Endothelial cell of umbilical vein (primary cell): Measurements from ENCODE around the gene FAM53B. TPM values are rescaled to one million over a fixed set of nuclear protein-coding genes. Genes with fewer than 3 reads are reported as not detected.

Source experiments
- BruUV-seq: library from RNA; stranded (reverse); fragments of 400-500 nt; replicated peaks from 2 replicates; lab custom pipeline; 2021; lab: Mats Ljungman, UMichigan
- CTCF ChIA-PET: fragments of 300-600, 350-600 bp; sonication (Branson Sonifier 250); formaldehyde crosslinking; loops from one replicate; lab custom pipeline; 2021; ENCODE audit warnings: antibody characterized with exemption, inconsistent platforms; lab: Charles Lee
- POLR2A ChIA-PET: fragments of 300-600, 350-600 bp; sonication (Branson Sonifier 250); formaldehyde crosslinking; loops from one replicate; lab custom pipeline; 2021; ENCODE audit warnings: antibody characterized with exemption, inconsistent platforms; lab: Charles Lee
- DNase-seq: peaks from one replicate; pipeline ENCODE4 v3.0.0-alpha.2; 2011; ENCODE audit warnings: low read depth, low spot score
- FAIRE-seq: peaks from 2 replicates; lab custom pipeline; 2011; peaks lifted over from hg19 to GRCh38; lab: Jason Lieb, UNC
- H2AFZ ChIP-seq: 2 replicates; pipeline ENCODE4 v1.6.0; 2012; ENCODE audit warnings: low read depth, low read length, control low read depth, inconsistent platforms
- H3K27ac ChIP-seq: 2 replicates; pipeline ENCODE4 v1.5.1; 2011; ENCODE audit warnings: low read depth, mild to moderate bottlenecking, control low read depth, low read length, moderate library complexity; ENCODE audit not compliant: insufficient read depth
- H3K27me3 ChIP-seq, 2 experiments: 2 replicates each; pipeline versions ENCODE4 v1.6.0 to v1.6.1; 2011; ENCODE audit warnings: low read length in 2 of 2, mixed read lengths in 1 of 2; ENCODE audit not compliant: control insufficient read depth in 2 of 2, insufficient read depth in 2 of 2
- H3K36me3 ChIP-seq, 2 experiments: 2 replicates in 1 of 2; 3 replicates in 1 of 2; pipeline ENCODE4 v1.5.1; 2011; ENCODE audit warnings: low read length in 2 of 2, mild to moderate bottlenecking in 1 of 2, moderate library complexity in 1 of 2; ENCODE audit not compliant: control insufficient read depth in 2 of 2, insufficient read depth in 2 of 2; ENCODE audit errors: extremely low read depth in 1 of 2
- H3K4me1 ChIP-seq: 3 replicates; pipeline ENCODE4 v1.5.1; 2011; ENCODE audit warnings: mild to moderate bottlenecking, low read length; ENCODE audit not compliant: control insufficient read depth, insufficient read depth; ENCODE audit errors: extremely low read depth
- H3K4me2 ChIP-seq: 2 replicates; pipeline ENCODE4 v1.6.1; 2011; ENCODE audit warnings: low read length, control low read depth, mixed read lengths; ENCODE audit not compliant: insufficient read depth
- H3K4me3 ChIP-seq, 3 experiments: fragments of 200-600 bp in 1 of 3; sonication (generic), shearing (Covaris generic) in 1 of 3; replicated peaks in 1 of 3; 2 replicates each; pipeline ENCODE4 v1.5.1; 2011 to 2016; ENCODE audit warnings: control low read depth in 3 of 3, low read length in 3 of 3, mild to moderate bottlenecking in 2 of 3, inconsistent platforms in 1 of 3, low read depth in 1 of 3, moderate library complexity in 1 of 3; ENCODE audit not compliant: insufficient read depth in 1 of 3
- H3K79me2 ChIP-seq: 2 replicates; pipeline ENCODE4 v1.6.0; 2012; ENCODE audit warnings: low read length, inconsistent platforms; ENCODE audit not compliant: control insufficient read depth, insufficient read depth
- H3K9ac ChIP-seq: replicated peaks from 2 replicates; pipeline ENCODE3; 2011; ENCODE audit warnings: low read length, control low read depth; ENCODE audit not compliant: insufficient read depth; ENCODE audit errors: extremely low read depth
- H3K9me1 ChIP-seq: replicated peaks from 3 replicates; pipeline ENCODE4 v1.6.0; 2011; ENCODE audit warnings: mild to moderate bottlenecking, low read length; ENCODE audit not compliant: control insufficient read depth, insufficient read depth; ENCODE audit errors: extremely low read depth
- H3K9me3 ChIP-seq: replicated peaks from 2 replicates; pipeline ENCODE4 v1.5.1; 2012; ENCODE audit warnings: low read length, inconsistent platforms; ENCODE audit not compliant: control insufficient read depth, insufficient read depth
- H4K20me1 ChIP-seq: replicated peaks from 2 replicates; pipeline ENCODE3; 2011; ENCODE audit warnings: mild to moderate bottlenecking, low read length; ENCODE audit not compliant: control insufficient read depth, insufficient read depth; ENCODE audit errors: extremely low read depth
- EZH2 ChIP-seq: IDR thresholded peaks from 2 replicates; pipeline ENCODE4 v1.6.1; 2012; ENCODE audit warnings: borderline replicate concordance, low read depth, mild to moderate bottlenecking, moderate library complexity, low read length, inconsistent platforms; ENCODE audit not compliant: severe bottlenecking
- FOS ChIP-seq: IDR thresholded peaks from 2 replicates; pipeline ENCODE4 v1.6.1; 2011; ENCODE audit warnings: mild to moderate bottlenecking, low read length, moderate library complexity, borderline replicate concordance; ENCODE audit not compliant: insufficient read depth
- GATA2 ChIP-seq: IDR thresholded peaks from 2 replicates; pipeline ENCODE4 v1.7.0; 2011; ENCODE audit warnings: low read depth, mild to moderate bottlenecking, moderate library complexity, mixed read lengths, low read length; ENCODE audit not compliant: insufficient read length, insufficient read depth
- JUN ChIP-seq: IDR thresholded peaks from 2 replicates; pipeline ENCODE4 v1.6.1; 2011; ENCODE audit warnings: borderline replicate concordance, low read depth; ENCODE audit not compliant: insufficient read length, insufficient read depth
- MYC ChIP-seq: IDR thresholded peaks from one replicate; pipeline ENCODE4 v1.6.1; 2011; ENCODE audit warnings: mild to moderate bottlenecking, low read depth, low read length
- POLR2A ChIP-seq: IDR thresholded peaks from 2 replicates; pipeline ENCODE4 v1.6.1; 2012; ENCODE audit warnings: low read depth, mild to moderate bottlenecking, control low read depth, low read length
- POLR2AphosphoS5 ChIP-seq: IDR thresholded peaks from 2 replicates; pipeline ENCODE4 v1.6.1; 2012; ENCODE audit warnings: low read depth, mild to moderate bottlenecking, control low read depth, low read length, moderate library complexity; ENCODE audit not compliant: insufficient read depth
- dilution Hi-C: fragments of 300-500 bp; cut with MboI; formaldehyde crosslinking; loops from one replicate; pipeline ENCODE4 v1.15.0; 2019; ENCODE audit warnings: low sequenced_read_pairs; ENCODE audit not compliant: extremely low pct_ligation_motif_present
- intact Hi-C: fragments of 100-400 bp; cut with micrococcal nuclease; formaldehyde crosslinking; loops from one replicate; pipeline ENCODE4 v1.10.0; 2022
- polyA plus RNA-seq, 4 experiments: library from polyadenylated mRNA; depleted of rRNA in 3 of 4; stranded (reverse) in 3 of 4; unstranded in 1 of 4; fragments of >200 nt; gene quantifications; 2 replicates each; pipeline versions ENCODE4 v1.2.1 to v1.2.3, GENCODE V29; 2011 to 2012; ENCODE audit warnings: missing spikeins in 1 of 4
- total RNA-seq: library from RNA; stranded (reverse); gene quantifications from 2 replicates; pipeline ENCODE4 v1.2.3, GENCODE V29; 2021
- TF ChIP-seq, protein P1 (sequence below), 2 donors: IDR thresholded peaks; 1 replicate in 1 of 2; 2 replicates in 1 of 2; pipeline ENCODE4 v1.5.1; 2011; ENCODE audit warnings: low read length in 2 of 2, mild to moderate bottlenecking in 2 of 2, moderate library complexity in 2 of 2, control low read depth in 1 of 2, inconsistent platforms in 1 of 2, low read depth in 1 of 2; ENCODE audit not compliant: insufficient read depth in 1 of 2; ENCODE audit errors: extremely low read depth in 1 of 2
- TF ChIP-seq, protein P2 (sequence below): IDR thresholded peaks from 2 replicates; pipeline ENCODE4 v1.6.1; 2011; ENCODE audit not compliant: insufficient read depth, insufficient read length

The FAM53B gene
- total and polyA plus RNA-seq, 2 donors (not counting 3 experiments of a cell fraction or from before 2014, with no cell fraction given), result 8.5 to 21.1 TPM

DNA sequence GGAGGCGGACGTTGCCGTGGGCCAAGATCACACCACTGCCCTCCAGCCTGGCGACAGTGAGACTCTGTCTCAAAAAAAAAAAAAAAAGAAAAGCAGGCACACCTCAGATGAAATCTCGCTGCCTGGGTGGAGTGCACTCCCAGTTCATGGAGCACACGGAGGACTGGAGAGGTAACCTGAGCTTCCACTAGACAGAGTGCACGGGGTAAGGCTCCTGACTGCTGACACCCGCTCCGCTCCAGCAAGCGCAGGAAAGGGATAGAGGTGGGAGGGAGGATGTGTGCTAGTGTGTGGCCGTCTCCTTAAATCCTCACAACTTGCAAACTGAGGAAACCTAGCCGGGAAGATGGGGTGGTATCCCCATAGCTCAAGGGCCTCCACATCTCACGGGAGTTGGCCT lies 50.8 kb downstream of the FAM53B start:
- H3K4me1 ChIP-seq, result no peaks in the 10 kb centered on the region
- H3K27me3 ChIP-seq, result no peaks in the 10 kb centered on the region
- BruUV-seq, result no TSS peak
- ChIA-PET POLR2A (interaction anchor here (0.7 kb wide), 1 partner anchor 9 kb away, joined by 4 read pairs; no protein-coding TSS in a partner anchor), CTCF (interaction anchor here (0.7 kb wide), 1 partner anchor 97 kb away, joined by 3 read pairs; no protein-coding TSS in a partner anchor)
- H4K20me1 ChIP-seq, result no peaks in the 10 kb centered on the region
- dilution Hi-C loops (no loop called here), intact Hi-C loops (no loop called here)
- peaks cover 0 to 10% of the 10 kb centered on the region in 2 experiments for H3K36me3 ChIP-seq
- no peak for TF ChIP-seq FOS
- no peaks in the 10 kb centered on the region for H3K79me2 ChIP-seq
- H3K27ac ChIP-seq, result no peak overlapping the region
- no peak for FAIRE-seq
- no peaks in the 10 kb centered on the region for H3K9me3 ChIP-seq
- H3K4me3 ChIP-seq, result no peak overlapping the region
- no peak overlapping the region for H3K9ac ChIP-seq
- no peak overlapping the region for H3K4me2 ChIP-seq
- H2AFZ ChIP-seq, result no peak overlapping the region
- H3K9me1 ChIP-seq, result no peaks in the 10 kb centered on the region
- DNase-seq, result no peak

DNA sequence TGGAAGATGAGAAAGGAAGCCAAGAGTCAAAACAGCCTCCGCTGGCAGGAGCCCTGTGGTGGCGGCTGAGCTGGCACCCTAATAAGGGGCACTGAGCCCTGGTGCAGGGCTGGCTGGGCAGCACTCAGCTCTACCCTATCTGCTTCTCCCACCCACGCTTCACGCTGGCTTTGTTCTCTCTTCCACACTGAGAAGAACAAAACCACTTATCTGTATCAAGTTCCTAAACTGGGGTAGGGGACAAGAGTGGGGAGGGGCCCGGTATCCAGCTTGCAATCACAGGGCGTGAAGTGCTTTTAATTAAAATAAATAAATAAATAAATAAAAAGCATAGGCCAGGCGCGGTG lies 52.1 kb downstream of the FAM53B start:
- ChIA-PET CTCF (interaction anchor here (0.9 to 1.4 kb wide), 2 partner anchors 10 to 49 kb away, joined by 4 to 6 read pairs; no protein-coding TSS in a partner anchor), POLR2A (no interaction called here)
- intact Hi-C loops (no loop called here), dilution Hi-C loops (no loop called here)
- no peaks in the 10 kb centered on the region for H3K27me3 ChIP-seq
- DNase-seq (no peak), FAIRE-seq (no peak)
- peaks cover 0 to 10% of the 10 kb centered on the region in 2 experiments for H3K36me3 ChIP-seq
- no TSS peak for BruUV-seq
- no peaks in the 10 kb centered on the region for H3K79me2 ChIP-seq
- TF ChIP-seq FOS (no peak), POLR2A (no peak), GATA2 (no peak), MYC (no peak), EZH2 (no peak), POLR2AphosphoS5 (no peak), JUN (no peak)
- TF ChIP-seq, protein P1, sequence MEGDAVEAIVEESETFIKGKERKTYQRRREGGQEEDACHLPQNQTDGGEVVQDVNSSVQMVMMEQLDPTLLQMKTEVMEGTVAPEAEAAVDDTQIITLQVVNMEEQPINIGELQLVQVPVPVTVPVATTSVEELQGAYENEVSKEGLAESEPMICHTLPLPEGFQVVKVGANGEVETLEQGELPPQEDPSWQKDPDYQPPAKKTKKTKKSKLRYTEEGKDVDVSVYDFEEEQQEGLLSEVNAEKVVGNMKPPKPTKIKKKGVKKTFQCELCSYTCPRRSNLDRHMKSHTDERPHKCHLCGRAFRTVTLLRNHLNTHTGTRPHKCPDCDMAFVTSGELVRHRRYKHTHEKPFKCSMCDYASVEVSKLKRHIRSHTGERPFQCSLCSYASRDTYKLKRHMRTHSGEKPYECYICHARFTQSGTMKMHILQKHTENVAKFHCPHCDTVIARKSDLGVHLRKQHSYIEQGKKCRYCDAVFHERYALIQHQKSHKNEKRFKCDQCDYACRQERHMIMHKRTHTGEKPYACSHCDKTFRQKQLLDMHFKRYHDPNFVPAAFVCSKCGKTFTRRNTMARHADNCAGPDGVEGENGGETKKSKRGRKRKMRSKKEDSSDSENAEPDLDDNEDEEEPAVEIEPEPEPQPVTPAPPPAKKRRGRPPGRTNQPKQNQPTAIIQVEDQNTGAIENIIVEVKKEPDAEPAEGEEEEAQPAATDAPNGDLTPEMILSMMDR (IDR thresholded peaks at IDR 0.05; ENCODE audit: extremely low read depth in 1 of 2, insufficient read depth in 1 of 2, low read depth in 1 of 2, low read length in 2 of 2), result no peak
- TF ChIP-seq, protein P2, sequence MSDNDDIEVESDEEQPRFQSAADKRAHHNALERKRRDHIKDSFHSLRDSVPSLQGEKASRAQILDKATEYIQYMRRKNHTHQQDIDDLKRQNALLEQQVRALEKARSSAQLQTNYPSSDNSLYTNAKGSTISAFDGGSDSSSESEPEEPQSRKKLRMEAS, result no peak
- no peaks in the 10 kb centered on the region for H3K9me1 ChIP-seq
- no peak overlapping the region for H3K4me2 ChIP-seq
- H3K9me3 ChIP-seq, result no peaks in the 10 kb centered on the region
- peaks cover under 1% of the 10 kb centered on the region for H3K4me1 ChIP-seq
- no peaks in the 10 kb centered on the region for H4K20me1 ChIP-seq
- no peak overlapping the region for H3K27ac ChIP-seq
- no peak overlapping the region for H3K9ac ChIP-seq
- H2AFZ ChIP-seq, result no peak overlapping the region
- H3K4me3 ChIP-seq, result no peak overlapping the region
